ENCODE results near the gene TMEM107. TPM values are rescaled to one million over a fixed set of nuclear protein-coding genes. Genes with fewer than 3 reads are reported as not detected.

TMEM107 gene

DNA sequence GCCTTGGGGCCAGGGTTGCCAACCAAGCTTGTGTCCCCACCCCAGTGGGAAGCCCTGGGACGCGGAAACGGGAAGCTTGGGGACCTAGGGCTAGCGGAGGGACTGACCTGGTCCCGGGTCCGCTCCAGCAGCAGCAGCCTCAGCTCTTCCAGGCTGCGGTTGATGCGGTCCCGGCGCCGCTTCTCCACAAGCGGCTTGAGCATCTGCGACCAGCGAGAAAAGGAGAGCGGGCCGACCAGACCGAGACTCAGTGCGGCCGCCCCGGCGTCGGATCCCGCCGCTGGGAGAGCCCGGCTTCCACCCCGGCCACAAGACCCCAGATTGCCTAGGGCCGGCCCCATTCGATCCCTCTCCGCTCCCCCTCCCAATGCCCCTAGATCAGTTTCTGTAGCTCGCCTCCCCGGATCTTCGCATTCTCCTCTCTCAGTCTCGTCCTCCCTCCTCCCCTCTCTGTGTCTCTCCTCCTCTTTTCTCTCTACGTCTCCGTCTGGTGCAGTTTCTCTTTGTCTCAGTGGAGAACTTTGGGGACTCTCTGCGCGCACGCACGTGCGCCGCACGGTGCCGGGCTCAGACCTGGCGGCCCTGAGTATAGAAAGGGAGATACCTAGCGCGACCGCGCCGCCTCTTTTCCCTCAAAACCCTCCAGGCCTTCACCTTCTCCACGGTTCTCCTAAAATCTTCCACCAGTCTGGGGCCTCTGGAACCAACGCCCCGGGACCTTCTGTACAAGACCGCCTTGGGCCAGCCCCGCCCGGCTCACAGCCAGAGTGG, 53.1 kb downstream of the TMEM107 start:
- peaks cover 11% of the 10 kb centered on the region for H3K27me3 ChIP-seq (ENCODE audit: insufficient read depth, poor library complexity, severe bottlenecking)
- H3K4me3 ChIP-seq (replicated peaks; ENCODE audit: insufficient read depth, low read length) = peak overlapping the region; percentile 55
- no peak for DNase-seq (ENCODE audit: low read depth in 1 of 2, low spot score in 1 of 2)
- TF ChIP-seq, protein P1, sequence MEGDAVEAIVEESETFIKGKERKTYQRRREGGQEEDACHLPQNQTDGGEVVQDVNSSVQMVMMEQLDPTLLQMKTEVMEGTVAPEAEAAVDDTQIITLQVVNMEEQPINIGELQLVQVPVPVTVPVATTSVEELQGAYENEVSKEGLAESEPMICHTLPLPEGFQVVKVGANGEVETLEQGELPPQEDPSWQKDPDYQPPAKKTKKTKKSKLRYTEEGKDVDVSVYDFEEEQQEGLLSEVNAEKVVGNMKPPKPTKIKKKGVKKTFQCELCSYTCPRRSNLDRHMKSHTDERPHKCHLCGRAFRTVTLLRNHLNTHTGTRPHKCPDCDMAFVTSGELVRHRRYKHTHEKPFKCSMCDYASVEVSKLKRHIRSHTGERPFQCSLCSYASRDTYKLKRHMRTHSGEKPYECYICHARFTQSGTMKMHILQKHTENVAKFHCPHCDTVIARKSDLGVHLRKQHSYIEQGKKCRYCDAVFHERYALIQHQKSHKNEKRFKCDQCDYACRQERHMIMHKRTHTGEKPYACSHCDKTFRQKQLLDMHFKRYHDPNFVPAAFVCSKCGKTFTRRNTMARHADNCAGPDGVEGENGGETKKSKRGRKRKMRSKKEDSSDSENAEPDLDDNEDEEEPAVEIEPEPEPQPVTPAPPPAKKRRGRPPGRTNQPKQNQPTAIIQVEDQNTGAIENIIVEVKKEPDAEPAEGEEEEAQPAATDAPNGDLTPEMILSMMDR (IDR thresholded peaks at IDR 0.05; ENCODE audit: insufficient read depth, low read length) = no peak
- TF ChIP-seq GABPA (IDR thresholded peaks at IDR 0.05; ENCODE audit: low read depth) = no peak
- TF ChIP-seq SPI1 (IDR thresholded peaks at IDR 0.05; ENCODE audit: borderline replicate concordance, low read depth) = no peak
- no peak for TF ChIP-seq POLR2AphosphoS5 (IDR thresholded peaks at IDR 0.05; ENCODE audit: low read depth)
- TF ChIP-seq, protein P2, sequence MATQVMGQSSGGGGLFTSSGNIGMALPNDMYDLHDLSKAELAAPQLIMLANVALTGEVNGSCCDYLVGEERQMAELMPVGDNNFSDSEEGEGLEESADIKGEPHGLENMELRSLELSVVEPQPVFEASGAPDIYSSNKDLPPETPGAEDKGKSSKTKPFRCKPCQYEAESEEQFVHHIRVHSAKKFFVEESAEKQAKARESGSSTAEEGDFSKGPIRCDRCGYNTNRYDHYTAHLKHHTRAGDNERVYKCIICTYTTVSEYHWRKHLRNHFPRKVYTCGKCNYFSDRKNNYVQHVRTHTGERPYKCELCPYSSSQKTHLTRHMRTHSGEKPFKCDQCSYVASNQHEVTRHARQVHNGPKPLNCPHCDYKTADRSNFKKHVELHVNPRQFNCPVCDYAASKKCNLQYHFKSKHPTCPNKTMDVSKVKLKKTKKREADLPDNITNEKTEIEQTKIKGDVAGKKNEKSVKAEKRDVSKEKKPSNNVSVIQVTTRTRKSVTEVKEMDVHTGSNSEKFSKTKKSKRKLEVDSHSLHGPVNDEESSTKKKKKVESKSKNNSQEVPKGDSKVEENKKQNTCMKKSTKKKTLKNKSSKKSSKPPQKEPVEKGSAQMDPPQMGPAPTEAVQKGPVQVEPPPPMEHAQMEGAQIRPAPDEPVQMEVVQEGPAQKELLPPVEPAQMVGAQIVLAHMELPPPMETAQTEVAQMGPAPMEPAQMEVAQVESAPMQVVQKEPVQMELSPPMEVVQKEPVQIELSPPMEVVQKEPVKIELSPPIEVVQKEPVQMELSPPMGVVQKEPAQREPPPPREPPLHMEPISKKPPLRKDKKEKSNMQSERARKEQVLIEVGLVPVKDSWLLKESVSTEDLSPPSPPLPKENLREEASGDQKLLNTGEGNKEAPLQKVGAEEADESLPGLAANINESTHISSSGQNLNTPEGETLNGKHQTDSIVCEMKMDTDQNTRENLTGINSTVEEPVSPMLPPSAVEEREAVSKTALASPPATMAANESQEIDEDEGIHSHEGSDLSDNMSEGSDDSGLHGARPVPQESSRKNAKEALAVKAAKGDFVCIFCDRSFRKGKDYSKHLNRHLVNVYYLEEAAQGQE (IDR thresholded peaks at IDR 0.05; ENCODE audit: insufficient replicate concordance, low read depth) = no peak
- no peak overlapping the region for H3K27ac ChIP-seq (replicated peaks)

Small RNA genes lying within 50 kb of the gene (microRNA-seq; reads per million reads assigned to microRNA genes)
- 1,810 reads per million, percentile 91 among the genes with 10 or more reads in this experiment for gene MIR4521
- not detected for gene MIR6883

Data from HL-60 (cell line).